ENCODE measurements around the gene HHATL. TPM values are rescaled to one million over a fixed set of nuclear protein-coding genes. Genes with fewer than 3 reads are reported as not detected.
A peak's percentile ranks its signal among the peaks of the same experiment; 100 is the strongest.

HHATL gene
- total RNA-seq, 4 donors from 2014 or later: 0.23 to 1.2 TPM; not detected in 2

GRCh38 chr3:42660898-42661297 lies 41.7 kb downstream of the HHATL start:
- no peak overlapping the region for H3K4me3 ChIP-seq
- peak overlapping the region in 2 of 4 donors; percentile 44 to 57 for H3K27ac ChIP-seq
- no peak for ATAC-seq
- H3K36me3 ChIP-seq: peaks cover 0 to 40% of the 10 kb centered on the region in 2 donors
- WGBS, 2 donors (ENCODE audit: low coverage in 1 of 2): 49% methylated on average over 4 of the region's 4 CpGs; no CpG with 5 or more reads in 1 of the 2 donors
- TF ChIP-seq POLR2A (IDR thresholded peaks at IDR 0.05) (no peak), EP300 (IDR thresholded peaks at IDR 0.05) (no peak), CTCF (IDR thresholded peaks at IDR 0.05) (no peak), POLR2AphosphoS5 (IDR thresholded peaks at IDR 0.05) (no peak)
- H3K9me3 ChIP-seq: no peaks in the 10 kb centered on the region
- H3K27me3 ChIP-seq: no peaks in the 10 kb centered on the region
- peaks cover 0 to 54% (median 12%) of the 10 kb centered on the region in 3 donors for H3K4me1 ChIP-seq

- Histone ChIP-seq H3K36me3 (peaks cover 0 to 40% of the 10 kb centered on the region in 2 donors), H3K4me3 (no peak overlapping the region), H3K27me3 (no peaks in the 10 kb centered on the region), H3K4me1 (peaks cover 0 to 56% (median 18%) of the 10 kb centered on the region in 3 donors), H3K9me3 (no peaks in the 10 kb centered on the region), H3K27ac (peak overlapping the region in 3 of 4 donors; percentile 44 to 57 (median 50))
- TF ChIP-seq POLR2AphosphoS5 (IDR thresholded peaks at IDR 0.05): no peak
- no peak for TF ChIP-seq EP300 (IDR thresholded peaks at IDR 0.05)
- no peak for TF ChIP-seq POLR2A (IDR thresholded peaks at IDR 0.05)
- TF ChIP-seq CTCF (IDR thresholded peaks at IDR 0.05): no peak
- WGBS, 2 donors (ENCODE audit: low coverage in 1 of 2): 7% methylated on average over 2 to 4 of the region's 6 CpGs
- no peak for ATAC-seq
Observed at GRCh38 chr3:42660131-42660715, 42.4 kb downstream of the HHATL start.

- TF ChIP-seq CTCF (IDR thresholded peaks at IDR 0.05) (no peak), EP300 (IDR thresholded peaks at IDR 0.05) (no peak), POLR2A (IDR thresholded peaks at IDR 0.05) (no peak), POLR2AphosphoS5 (IDR thresholded peaks at IDR 0.05) (no peak)
- Histone ChIP-seq H3K4me1 (peaks cover 0 to 62% (median 21%) of the 10 kb centered on the region in 3 donors), H3K27me3 (no peaks in the 10 kb centered on the region), H3K9me3 (no peaks in the 10 kb centered on the region), H3K36me3 (peaks cover 0 to 40% of the 10 kb centered on the region in 2 donors), H3K27ac (peak overlapping the region in 3 of 4 donors; percentile 44 to 57 (median 50)), H3K4me3 (no peak overlapping the region)
- 69% methylated on average over 9 of the region's 25 CpGs; no CpG with 5 or more reads in 1 of the 2 donors for WGBS, 2 donors (ENCODE audit: low coverage in 1 of 2)
- ATAC-seq: no peak
Observed at GRCh38 chr3:42659451-42660130, 43.0 kb downstream of the HHATL start.

GRCh38 chr3:42658771-42659390 lies 43.7 kb downstream of the HHATL start:
- peak overlapping the region in 3 of 4 donors; percentile 44 to 57 (median 50) for H3K27ac ChIP-seq
- peaks cover 0 to 40% of the 10 kb centered on the region in 2 donors for H3K36me3 ChIP-seq
- H3K27me3 ChIP-seq: no peaks in the 10 kb centered on the region
- H3K4me3 ChIP-seq: no peak overlapping the region
- peaks cover 0 to 62% (median 21%) of the 10 kb centered on the region in 3 donors for H3K4me1 ChIP-seq
- WGBS, 2 donors (ENCODE audit: low coverage in 1 of 2): 55 to 60% methylated on average over 4 to 12 of the region's 22 CpGs
- no peaks in the 10 kb centered on the region for H3K9me3 ChIP-seq
- TF ChIP-seq EP300 (IDR thresholded peaks at IDR 0.05) (no peak), CTCF (IDR thresholded peaks at IDR 0.05) (no peak), POLR2AphosphoS5 (IDR thresholded peaks at IDR 0.05) (no peak), POLR2A (IDR thresholded peaks at IDR 0.05) (no peak)
- no peak for ATAC-seq
